Loucy (cell line): ENCODE results near the gene PIGQ.

Experiments used
- H2AFZ ChIP-seq: fragments of 200-600 bp; sonication (generic); 2 replicates; pipeline ENCODE4 v1.6.0; 2016; ENCODE audit warnings: antibody characterized with exemption, mild to moderate bottlenecking, low read length, moderate library complexity
- H3F3A ChIP-seq: fragments of 200-600 bp; 2 replicates; pipeline ENCODE4 v1.6.0; 2016; ENCODE audit warnings: antibody characterized with exemption, low read depth, mild to moderate bottlenecking
- H3K27me3 ChIP-seq: fragments of 200-600 bp; sonication (generic); 2 replicates; pipeline ENCODE4 v1.6.1; 2014; ENCODE audit warnings: low read length, mild to moderate bottlenecking; ENCODE audit not compliant: insufficient read depth, poor library complexity, severe bottlenecking
- H3K36me3 ChIP-seq: fragments of 200-600 bp; sonication (generic); 2 replicates; pipeline ENCODE4 v1.6.1; 2016; ENCODE audit warnings: low read length; ENCODE audit not compliant: insufficient read depth
- H3K4me1 ChIP-seq: fragments of 200-600 bp; sonication (generic); 2 replicates; pipeline ENCODE4 v1.5.1; 2014; ENCODE audit warnings: low read length, mild to moderate bottlenecking; ENCODE audit not compliant: insufficient read depth, poor library complexity, severe bottlenecking
- H3K4me2 ChIP-seq: fragments of 200-600 bp; sonication (generic); 2 replicates; pipeline ENCODE4 v1.6.0; 2014; ENCODE audit warnings: antibody characterized with exemption, low read length, low read depth, mild to moderate bottlenecking; ENCODE audit not compliant: poor library complexity, severe bottlenecking
- H3K4me3 ChIP-seq: fragments of 200-600 bp; sonication (generic); 2 replicates; pipeline ENCODE4 v1.5.1; 2014; ENCODE audit warnings: low read length, mild to moderate bottlenecking, mixed read lengths; ENCODE audit not compliant: poor library complexity, severe bottlenecking
- H3K79me2 ChIP-seq: fragments of 200-600 bp; sonication (generic); 2 replicates; pipeline ENCODE4 v1.6.1; 2014; ENCODE audit warnings: low read length; ENCODE audit not compliant: insufficient read depth
- H3K9ac ChIP-seq: fragments of 200-600 bp; sonication (generic); 2 replicates; pipeline ENCODE4 v1.6.0; 2014; ENCODE audit warnings: mild to moderate bottlenecking, low read depth, low read length, moderate library complexity; ENCODE audit not compliant: poor library complexity, severe bottlenecking
- H3K9me2 ChIP-seq: fragments of 200-600 bp; sonication (generic); replicated peaks from 2 replicates; pipeline ENCODE4 v1.6.1; 2016; ENCODE audit warnings: low read depth, low read length, mixed read lengths
- H3K9me3 ChIP-seq: fragments of 200-600 bp; sonication (generic); 2 replicates; pipeline ENCODE4 v1.6.1; 2014; ENCODE audit warnings: mild to moderate bottlenecking, antibody characterized with exemption, low read length, low read depth; ENCODE audit not compliant: insufficient read depth
- H4K20me1 ChIP-seq: fragments of 200-600 bp; sonication (generic); 2 replicates; pipeline ENCODE4 v1.6.0; 2014; ENCODE audit warnings: antibody characterized with exemption, low read length, mild to moderate bottlenecking; ENCODE audit not compliant: insufficient read depth, poor library complexity, severe bottlenecking
- EZH2phosphoT487 ChIP-seq: fragments of 200-600 bp; IDR thresholded peaks from 2 replicates; pipeline ENCODE4 v1.6.1; 2018; ENCODE audit warnings: antibody characterized with exemption, mild to moderate bottlenecking, moderate library complexity, borderline replicate concordance
- TF ChIP-seq, protein P1 (sequence below): fragments of 200-600 bp; sonication (generic); conservative IDR thresholded peaks from 2 replicates; pipeline ENCODE4 v1.5.1; 2014; ENCODE audit warnings: mild to moderate bottlenecking, antibody characterized with exemption, low read length

Gene PIGQ

GRCh38 chr16:591892-592517, 22.2 kb downstream of the PIGQ start:
- peaks cover 6% of the 10 kb centered on the region for H4K20me1 ChIP-seq
- no peaks in the 10 kb centered on the region for H3K36me3 ChIP-seq
- H3F3A ChIP-seq: no peaks in the 10 kb centered on the region
- H2AFZ ChIP-seq: no peak overlapping the region
- H3K4me2 ChIP-seq: peak overlapping the region; percentile 85
- H3K9me3 ChIP-seq: no peaks in the 10 kb centered on the region
- no peaks in the 10 kb centered on the region for H3K27me3 ChIP-seq
- H3K9me2 ChIP-seq: no peaks in the 10 kb centered on the region
- peaks cover 64% of the 10 kb centered on the region; the same call in 1 of the 2 replicates for H3K79me2 ChIP-seq
- TF ChIP-seq, protein P1, sequence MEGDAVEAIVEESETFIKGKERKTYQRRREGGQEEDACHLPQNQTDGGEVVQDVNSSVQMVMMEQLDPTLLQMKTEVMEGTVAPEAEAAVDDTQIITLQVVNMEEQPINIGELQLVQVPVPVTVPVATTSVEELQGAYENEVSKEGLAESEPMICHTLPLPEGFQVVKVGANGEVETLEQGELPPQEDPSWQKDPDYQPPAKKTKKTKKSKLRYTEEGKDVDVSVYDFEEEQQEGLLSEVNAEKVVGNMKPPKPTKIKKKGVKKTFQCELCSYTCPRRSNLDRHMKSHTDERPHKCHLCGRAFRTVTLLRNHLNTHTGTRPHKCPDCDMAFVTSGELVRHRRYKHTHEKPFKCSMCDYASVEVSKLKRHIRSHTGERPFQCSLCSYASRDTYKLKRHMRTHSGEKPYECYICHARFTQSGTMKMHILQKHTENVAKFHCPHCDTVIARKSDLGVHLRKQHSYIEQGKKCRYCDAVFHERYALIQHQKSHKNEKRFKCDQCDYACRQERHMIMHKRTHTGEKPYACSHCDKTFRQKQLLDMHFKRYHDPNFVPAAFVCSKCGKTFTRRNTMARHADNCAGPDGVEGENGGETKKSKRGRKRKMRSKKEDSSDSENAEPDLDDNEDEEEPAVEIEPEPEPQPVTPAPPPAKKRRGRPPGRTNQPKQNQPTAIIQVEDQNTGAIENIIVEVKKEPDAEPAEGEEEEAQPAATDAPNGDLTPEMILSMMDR: no peak
- no peak for TF ChIP-seq EZH2phosphoT487
- H3K9ac ChIP-seq: peak overlapping the region; percentile 62
- H3K4me1 ChIP-seq: peaks cover 25% of the 10 kb centered on the region
- H3K4me3 ChIP-seq: peak overlapping the region; percentile 60

- peaks cover 25% of the 10 kb centered on the region for H3K4me1 ChIP-seq
- no peaks in the 10 kb centered on the region for H3K9me2 ChIP-seq
- H3K9me3 ChIP-seq: no peaks in the 10 kb centered on the region
- no peak overlapping the region for H2AFZ ChIP-seq
- no peaks in the 10 kb centered on the region for H3K27me3 ChIP-seq
- no peaks in the 10 kb centered on the region for H3F3A ChIP-seq
- peaks cover 57% of the 10 kb centered on the region; the same call in 1 of the 2 replicates for H3K79me2 ChIP-seq
- peak overlapping the region; percentile 85 for H3K4me2 ChIP-seq
- TF ChIP-seq, protein P1: no peak
- TF ChIP-seq EZH2phosphoT487: no peak
- H4K20me1 ChIP-seq: peaks cover 6% of the 10 kb centered on the region
- no peaks in the 10 kb centered on the region for H3K36me3 ChIP-seq
- H3K4me3 ChIP-seq: peak overlapping the region; percentile 60
- peak overlapping the region; percentile 62 for H3K9ac ChIP-seq
Measured at GRCh38 chr16:592518-593306, 22.9 kb downstream of the PIGQ start.

- Histone ChIP-seq H3K4me2 (peak overlapping the region; percentile 85), H3F3A (no peaks in the 10 kb centered on the region), H2AFZ (no peak overlapping the region), H3K4me1 (peaks cover 25% of the 10 kb centered on the region), H3K36me3 (no peaks in the 10 kb centered on the region), H3K9ac (peak overlapping the region; percentile 62), H3K4me3 (peak overlapping the region; percentile 60), H3K9me3 (no peaks in the 10 kb centered on the region), H3K27me3 (no peaks in the 10 kb centered on the region), H4K20me1 (peaks cover 6% of the 10 kb centered on the region), H3K9me2 (no peaks in the 10 kb centered on the region), H3K79me2 (peaks cover 54% of the 10 kb centered on the region; the same call in 1 of the 2 replicates)
- no peak for TF ChIP-seq EZH2phosphoT487
- TF ChIP-seq, protein P1: no peak
Measured at GRCh38 chr16:593406-593805, 23.6 kb downstream of the PIGQ start.
